Measurements from ENCODE around the gene CHMP5.

DNA sequence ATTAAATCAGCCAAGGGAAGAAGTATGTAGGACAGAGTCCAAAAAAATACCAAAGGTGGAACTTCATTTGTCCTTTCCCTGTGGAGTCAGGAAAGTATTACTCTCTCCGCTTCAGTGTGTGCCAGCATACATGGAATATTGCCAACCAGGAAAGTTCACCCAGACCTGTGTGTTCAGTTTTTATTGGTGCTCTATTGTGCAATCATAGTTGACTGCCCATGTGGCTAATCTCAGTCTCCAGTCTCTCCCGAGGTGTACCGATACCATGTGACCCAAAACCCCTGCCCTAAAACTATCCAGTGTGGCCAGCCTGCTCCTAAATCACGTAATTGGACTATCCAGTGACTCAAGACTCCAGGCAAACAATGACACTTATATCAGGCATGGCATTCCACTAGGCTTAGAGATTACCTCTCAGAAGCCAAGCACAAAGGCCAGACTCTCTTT is 64.3 kb downstream of the CHMP5 start:
- TF ChIP-seq, protein P1, sequence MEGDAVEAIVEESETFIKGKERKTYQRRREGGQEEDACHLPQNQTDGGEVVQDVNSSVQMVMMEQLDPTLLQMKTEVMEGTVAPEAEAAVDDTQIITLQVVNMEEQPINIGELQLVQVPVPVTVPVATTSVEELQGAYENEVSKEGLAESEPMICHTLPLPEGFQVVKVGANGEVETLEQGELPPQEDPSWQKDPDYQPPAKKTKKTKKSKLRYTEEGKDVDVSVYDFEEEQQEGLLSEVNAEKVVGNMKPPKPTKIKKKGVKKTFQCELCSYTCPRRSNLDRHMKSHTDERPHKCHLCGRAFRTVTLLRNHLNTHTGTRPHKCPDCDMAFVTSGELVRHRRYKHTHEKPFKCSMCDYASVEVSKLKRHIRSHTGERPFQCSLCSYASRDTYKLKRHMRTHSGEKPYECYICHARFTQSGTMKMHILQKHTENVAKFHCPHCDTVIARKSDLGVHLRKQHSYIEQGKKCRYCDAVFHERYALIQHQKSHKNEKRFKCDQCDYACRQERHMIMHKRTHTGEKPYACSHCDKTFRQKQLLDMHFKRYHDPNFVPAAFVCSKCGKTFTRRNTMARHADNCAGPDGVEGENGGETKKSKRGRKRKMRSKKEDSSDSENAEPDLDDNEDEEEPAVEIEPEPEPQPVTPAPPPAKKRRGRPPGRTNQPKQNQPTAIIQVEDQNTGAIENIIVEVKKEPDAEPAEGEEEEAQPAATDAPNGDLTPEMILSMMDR (IDR thresholded peaks at IDR 0.05; ENCODE audit: low read depth, low read length), result no peak
- TF ChIP-seq POLR2A (IDR thresholded peaks at IDR 0.05; ENCODE audit: extremely low read depth, insufficient read length) (no peak), MYC (IDR thresholded peaks at IDR 0.05; ENCODE audit: low read depth, low read length) (no peak)

All from NB4 (cell line).